Smooth muscle cell of bladder (primary cell): ENCODE measurements around the gene ITGA3. TPM values are rescaled to one million over a fixed set of nuclear protein-coding genes. Genes with fewer than 3 reads are reported as not detected.

Experiments
- total RNA-seq: library from RNA; depleted of rRNA; stranded (reverse); fragments of >200 nt; gene quantifications from 2 replicates; pipeline ENCODE4 v1.2.3, GENCODE V29; 2014

The ITGA3 gene
- total RNA-seq, result 15.1 and 16.9 TPM in 2 replicates

GRCh38 chr17:50055426-50056216 lies at the start of gene ITGA3:
Gene ITGA3, plus strand, starts transcription at chr17:50056110. Its CDS starts 330 bp downstream, at chr17:50056440.

GRCh38 chr17:50094753-50095619 lies 39.1 kb downstream of the ITGA3 start, which contains the start of gene PDK2:
Gene PDK2, plus strand, starts transcription at chr17:50095351. Its CDS starts 85 bp downstream, at chr17:50095436.

GRCh38 chr17:50129728-50130558 lies 74.0 kb downstream of the ITGA3 start, which contains the start of gene SAMD14:
Gene SAMD14, minus strand, starts transcription at chr17:50130160. Its CDS starts 5,201 bp downstream, at chr17:50124959.

Other genes with a start within 250 kb of the ITGA3 start
- not detected in 2 replicates for gene TAC4, start 208.0 kb upstream of the ITGA3 start, total RNA-seq
- gene DLX4, start 86.9 kb upstream of the ITGA3 start, total RNA-seq, result not detected in 2 replicates
- gene DLX3, start 60.9 kb upstream of the ITGA3 start, total RNA-seq, result not detected in 2 replicates
- gene PDK2, start 39.2 kb downstream of the ITGA3 start, total RNA-seq, result 16.6 and 21.4 TPM in 2 replicates
- gene SAMD14, start 74.0 kb downstream of the ITGA3 start, total RNA-seq, result 1.4 and 1.9 TPM in 2 replicates
- gene PPP1R9B, start 94.6 kb downstream of the ITGA3 start, total RNA-seq, result 25.6 and 41.8 TPM in 2 replicates
- 0.18 TPM in 1 of 2 replicates, not detected in the other for gene SGCA, start 109.9 kb downstream of the ITGA3 start, total RNA-seq
- 1,223 and 1,870 TPM in 2 replicates for gene COL1A1, start 145.5 kb downstream of the ITGA3 start, total RNA-seq
- gene TMEM92, start 218.4 kb downstream of the ITGA3 start, total RNA-seq, result under 0.01 and 0.09 TPM in 2 replicates